Stimulated activated CD4-positive, alpha-beta T cell treated with anti-CD3 and anti-CD28 coated beads, Interleukin-15, amount 100 ng/mL, for 24 hours (primary cell): ENCODE measurements around the gene CADPS2.
"Not testable (repeated sequence)": the region's sequence is repeated elsewhere in the genome, so short reads cannot be mapped to it uniquely, and the experiment has no call there.

Experiments
- DNase-seq: peaks from one replicate; pipeline ENCODE4 v3.0.0-alpha.2; 2020

Gene CADPS2

GRCh38 chr7:122849322-122849956, 36.8 kb downstream of the CADPS2 start:
- DNase-seq = no peak

GRCh38 chr7:122847871-122848473, 38.3 kb downstream of the CADPS2 start:
- no peak for DNase-seq

GRCh38 chr7:122846591-122846990, 39.7 kb downstream of the CADPS2 start:
- DNase-seq = no peak

- no peak for DNase-seq
These were observed 41.0 kb downstream of the CADPS2 start for GRCh38 chr7:122845286-122845685.

GRCh38 chr7:122844191-122844988, 41.9 kb downstream of the CADPS2 start:
- no peak for DNase-seq

- DNase-seq = no peak
These were observed 43.3 kb downstream of the CADPS2 start for GRCh38 chr7:122842971-122843370.

GRCh38 chr7:122836286-122836685, 50.0 kb downstream of the CADPS2 start:
- DNase-seq = not testable (repeated sequence)

- DNase-seq = not testable (repeated sequence)
These were observed 51.7 kb downstream of the CADPS2 start for GRCh38 chr7:122834571-122834942.

- DNase-seq = no peak
These were observed 52.2 kb downstream of the CADPS2 start for GRCh38 chr7:122833888-122834570.

- no peak for DNase-seq
These were observed 54.8 kb downstream of the CADPS2 start for GRCh38 chr7:122831436-122831835.

GRCh38 chr7:122829962-122830361, 56.3 kb downstream of the CADPS2 start:
- no peak for DNase-seq

GRCh38 chr7:122827763-122828162, 58.5 kb downstream of the CADPS2 start:
- no peak for DNase-seq

GRCh38 chr7:122813845-122814244, 72.4 kb downstream of the CADPS2 start:
- no peak for DNase-seq

GRCh38 chr7:122803851-122804250, 82.4 kb downstream of the CADPS2 start:
- DNase-seq = no peak

GRCh38 chr7:122803323-122803722, 82.9 kb downstream of the CADPS2 start:
- no peak for DNase-seq

GRCh38 chr7:122802301-122802751, 83.9 kb downstream of the CADPS2 start:
- no peak for DNase-seq

- DNase-seq = no peak
These were observed 94.2 kb downstream of the CADPS2 start for GRCh38 chr7:122791959-122792545.

GRCh38 chr7:122790591-122790990, 95.7 kb downstream of the CADPS2 start:
- no peak for DNase-seq

- no peak for DNase-seq
These were observed 96.1 kb downstream of the CADPS2 start for GRCh38 chr7:122790132-122790531.

- no peak for DNase-seq
These were observed 97.1 kb downstream of the CADPS2 start for GRCh38 chr7:122789156-122789555.

- no peak for DNase-seq
These were observed 115.4 kb downstream of the CADPS2 start for GRCh38 chr7:122770686-122771335.

- no peak for DNase-seq
These were observed 117.4 kb downstream of the CADPS2 start for GRCh38 chr7:122768827-122769226.
